HG03571 (cell line): ENCODE results near the gene CRELD2.

Experiments
- ATAC-seq: cut with Tn5 transposase; IDR thresholded peaks from one replicate; pipeline ENCODE4 v1.9.1; 2021; ENCODE audit not compliant: unreplicated experiment

The CRELD2 gene

GRCh38 chr22:49928555-49929210 lies 10.2 kb downstream of the CRELD2 start:
- ATAC-seq: no peak

DNA sequence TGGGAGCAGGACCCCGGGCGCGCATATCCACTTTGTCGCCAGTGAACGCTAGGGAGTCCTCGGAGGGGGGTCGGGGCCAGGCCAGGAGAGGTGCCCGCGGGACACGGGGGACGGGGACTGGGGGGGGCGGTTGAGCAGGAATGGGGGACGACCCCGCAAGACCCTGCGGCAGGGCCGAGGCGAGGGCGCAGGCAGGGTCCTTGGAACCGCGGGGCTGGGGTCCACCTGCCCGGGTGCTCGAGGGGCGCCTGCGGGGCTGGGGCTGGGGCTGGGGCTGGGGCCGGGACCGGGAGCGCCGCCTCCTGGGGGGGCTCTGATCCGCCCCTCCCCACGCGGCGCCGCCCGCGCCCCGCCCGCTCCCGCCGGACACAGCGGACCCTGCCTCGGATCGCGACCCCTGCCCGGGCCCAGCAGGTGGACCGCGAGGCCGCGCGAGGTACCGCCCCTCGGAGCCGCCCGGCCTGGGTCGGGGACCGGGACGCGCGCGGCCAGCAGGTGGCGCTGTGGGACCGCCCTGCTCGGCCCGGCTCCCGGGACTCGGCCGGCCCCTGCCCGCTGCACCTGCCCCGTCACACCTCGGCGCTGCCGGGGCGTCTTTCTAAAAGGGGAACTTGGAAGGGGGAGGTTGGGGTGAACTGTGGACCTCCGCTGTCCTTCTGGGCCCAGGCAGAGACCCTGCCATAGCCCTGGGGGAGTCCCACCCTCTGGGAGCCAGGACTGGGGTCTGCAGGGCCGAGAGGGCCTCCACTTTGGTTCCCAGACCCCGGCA lies 11.0 kb downstream of the CRELD2 start:
- no peak for ATAC-seq

DNA sequence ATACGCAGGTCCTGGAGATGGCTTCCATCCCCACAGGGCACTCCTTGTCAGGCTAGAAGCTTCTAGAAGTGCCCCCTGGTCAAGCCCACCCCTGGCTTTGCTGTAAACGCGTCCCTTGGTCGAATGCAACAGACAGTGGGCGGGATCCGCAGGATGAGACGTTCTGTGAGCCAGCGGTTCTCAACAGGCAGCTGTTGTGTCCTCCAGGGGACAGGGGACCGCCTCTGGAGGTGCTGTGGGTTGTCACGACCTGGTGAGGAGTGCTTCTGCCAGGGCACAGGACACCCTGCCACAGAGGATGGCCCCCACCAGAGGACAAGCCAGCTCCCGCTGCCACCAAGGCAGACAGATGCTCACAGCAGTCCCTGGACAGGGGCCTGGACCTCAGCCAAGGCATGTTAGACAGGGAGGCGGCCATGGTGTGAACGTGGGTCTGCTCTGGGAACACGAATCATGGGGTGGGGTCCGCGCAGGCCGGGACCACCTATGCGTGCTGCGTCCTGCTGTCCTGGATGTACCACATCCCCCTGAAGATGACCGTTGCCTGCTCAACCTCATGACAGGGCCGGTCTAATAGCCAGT lies 11.7 kb downstream of the CRELD2 start:
- ATAC-seq: no peak

- no peak for ATAC-seq
Measured at GRCh38 chr22:49930596-49931412, 12.4 kb downstream of the CRELD2 start.

DNA sequence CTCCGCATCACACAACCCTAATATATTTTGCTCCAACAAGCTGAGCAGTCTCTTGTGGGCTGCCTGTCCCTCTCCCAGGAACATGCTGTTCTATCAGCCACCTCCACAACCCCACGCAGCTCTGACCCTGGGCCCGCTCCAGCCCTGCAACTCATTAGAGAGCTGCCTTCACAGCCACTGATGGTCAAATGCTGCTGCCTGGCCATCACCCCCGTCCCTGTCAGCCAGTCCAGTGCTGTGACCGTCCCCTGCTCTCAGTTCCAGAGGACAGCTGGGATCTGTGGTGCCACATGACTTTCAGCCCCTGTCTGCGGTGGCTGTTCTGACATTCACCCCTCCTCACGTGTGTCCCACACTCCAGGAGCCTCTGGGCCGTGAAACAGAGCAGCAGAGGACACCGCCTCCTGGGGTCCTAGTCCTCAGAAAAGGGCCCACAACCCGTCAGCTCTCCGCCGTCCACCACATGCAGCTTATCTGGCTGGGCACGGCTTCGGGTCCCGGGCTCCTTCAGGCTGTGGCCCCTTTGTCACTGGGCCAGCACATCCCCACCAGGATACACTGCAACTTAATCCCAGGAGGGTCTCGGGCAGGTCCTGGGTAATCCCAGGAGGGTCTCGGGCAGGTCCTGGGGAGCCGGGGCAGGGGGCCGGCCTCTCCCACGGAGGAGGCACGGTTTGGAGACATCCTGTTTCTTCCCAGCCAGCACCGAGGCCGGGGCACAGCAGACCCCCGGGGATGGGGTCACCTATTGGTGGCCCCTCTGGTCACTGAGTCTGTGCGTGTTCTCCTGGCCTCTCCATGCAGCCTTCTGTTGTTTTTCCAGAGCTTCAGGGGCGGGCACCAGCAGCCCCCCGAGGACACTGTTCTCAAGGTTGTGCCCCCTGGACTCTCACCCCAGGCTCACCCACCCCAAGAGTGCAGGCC lies 15.1 kb downstream of the CRELD2 start:
- no peak for ATAC-seq

- no peak for ATAC-seq
Measured at GRCh38 chr22:49934160-49934890, 15.9 kb downstream of the CRELD2 start.

GRCh38 chr22:49934891-49935557 lies 16.6 kb downstream of the CRELD2 start:
- ATAC-seq: no peak

- ATAC-seq: no peak
Measured at GRCh38 chr22:49935561-49935960, 17.1 kb downstream of the CRELD2 start.

- peak; percentile 43 for ATAC-seq
Measured at GRCh38 chr22:49936018-49936972, 17.9 kb downstream of the CRELD2 start.

DNA sequence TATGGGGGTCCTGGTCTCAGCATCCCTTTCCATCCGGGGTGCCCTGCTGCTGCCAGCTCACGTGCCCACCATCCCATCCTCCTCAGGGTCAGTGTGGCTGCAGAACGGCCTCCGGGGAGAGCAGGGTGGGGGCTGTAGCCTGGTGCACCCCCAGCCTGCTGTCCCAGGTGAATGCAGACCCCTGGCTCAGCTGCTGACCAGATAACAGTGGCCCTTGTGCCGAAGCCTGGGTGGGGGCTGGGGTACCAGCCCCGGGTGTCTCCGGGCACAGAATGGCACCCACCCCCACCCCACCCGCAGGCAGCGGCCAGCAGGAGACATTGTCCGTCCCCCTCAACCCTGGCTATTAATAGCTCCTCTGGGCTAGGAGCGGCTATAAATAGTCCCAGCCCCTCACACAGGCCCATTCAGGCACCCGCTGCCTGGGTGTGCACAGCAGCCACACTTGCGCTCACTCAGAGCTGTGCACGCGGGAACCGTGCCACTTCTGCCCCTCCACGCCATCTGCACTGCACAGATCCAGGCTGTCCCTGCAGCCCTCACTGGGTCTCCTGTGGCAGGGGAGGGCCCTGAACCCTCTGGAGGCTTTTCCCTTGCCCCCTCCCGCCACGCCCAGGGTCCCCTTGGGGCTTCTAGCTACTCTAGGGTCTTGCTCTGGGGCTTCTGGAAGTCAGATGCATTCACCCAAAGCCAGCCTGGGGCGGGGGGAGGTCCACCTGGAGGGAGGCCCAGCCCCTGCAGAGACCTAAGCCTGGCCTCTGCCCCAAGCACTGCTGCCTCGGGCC lies 18.7 kb downstream of the CRELD2 start:
- no peak for ATAC-seq

DNA sequence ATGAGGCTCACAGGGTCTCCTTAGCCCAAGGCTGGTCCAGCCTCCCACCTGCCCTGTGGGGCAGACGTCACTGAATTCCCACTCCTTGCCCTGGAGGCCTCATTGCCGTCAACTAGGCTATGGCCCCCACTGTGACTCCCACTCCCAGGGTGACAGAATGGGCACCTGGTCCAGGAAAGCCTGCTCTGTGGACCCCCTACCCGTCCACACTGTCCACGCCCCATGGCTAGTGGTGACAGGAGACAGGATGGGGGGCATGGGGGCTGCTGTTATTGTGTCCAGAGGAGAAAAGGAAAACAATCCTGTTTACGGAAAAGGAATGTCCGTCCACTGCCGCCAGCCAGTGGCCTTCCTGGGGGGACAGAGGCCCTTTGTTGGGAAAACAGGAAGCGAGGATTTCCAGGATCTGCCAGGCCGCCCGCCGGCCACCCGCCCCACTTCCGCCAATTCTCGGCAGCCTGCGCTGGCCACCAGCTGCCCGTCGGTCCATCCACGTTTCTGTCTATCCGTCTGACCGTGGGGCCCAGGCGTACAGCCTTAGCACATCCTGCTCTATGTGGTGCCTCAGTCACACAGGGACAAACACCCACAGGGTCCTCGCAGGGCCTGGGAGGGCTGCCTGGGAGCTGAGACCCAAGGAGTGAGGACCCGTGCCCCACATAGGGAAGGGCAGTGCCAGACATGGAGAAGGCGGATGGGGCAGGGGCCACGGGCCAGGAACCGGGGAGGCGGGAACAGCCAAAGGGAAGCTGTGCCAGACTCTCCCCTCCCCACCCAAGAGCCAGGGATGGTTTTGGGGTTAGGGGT lies 19.5 kb downstream of the CRELD2 start:
- no peak for ATAC-seq

GRCh38 chr22:49938565-49939136 lies 20.2 kb downstream of the CRELD2 start:
- no peak for ATAC-seq

GRCh38 chr22:49941507-49942316 lies 23.3 kb downstream of the CRELD2 start:
- no peak for ATAC-seq

- no peak for ATAC-seq
Measured at GRCh38 chr22:49942565-49943404, 24.4 kb downstream of the CRELD2 start.
